ENCODE data around the gene KATNB1.
"Not testable (repeated sequence)": the region's sequence is repeated elsewhere in the genome, so short reads cannot be mapped to it uniquely, and the experiment has no call there.

KATNB1 gene

DNA sequence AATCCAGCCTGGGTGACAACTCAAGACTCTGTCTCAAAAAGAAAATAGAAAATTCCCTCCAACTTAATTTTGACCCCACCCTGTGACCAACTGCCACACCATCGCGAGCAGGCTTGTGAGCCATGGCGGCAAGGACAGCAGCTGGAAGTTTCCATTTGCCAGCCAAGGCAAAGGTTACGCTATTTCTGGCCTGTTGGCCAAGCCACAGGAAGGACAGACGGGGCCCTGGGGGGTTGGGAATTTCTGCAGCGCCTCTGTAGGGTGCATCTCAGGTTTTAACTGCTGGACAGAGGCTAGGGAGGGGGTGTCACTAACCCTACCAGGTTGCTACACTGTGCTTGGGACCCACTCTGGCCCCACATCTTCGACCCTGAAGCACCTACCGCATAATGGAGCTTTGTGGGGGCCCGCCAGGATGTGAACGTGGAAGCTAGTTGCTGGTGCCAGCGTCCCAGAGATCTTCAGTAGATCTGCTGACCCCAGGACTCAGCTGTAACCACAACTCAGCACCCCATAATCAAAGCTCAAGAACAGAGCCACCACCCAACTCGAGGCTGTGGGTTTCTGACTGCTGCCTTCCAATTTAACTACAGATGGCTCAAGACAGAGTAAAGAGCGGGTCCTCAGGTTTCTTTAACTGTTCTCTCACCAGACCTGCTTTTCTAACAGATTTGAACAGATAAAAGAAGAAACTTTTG lies 55.8 kb downstream of the KATNB1 start:
- DNase-seq (ENCODE audit: low read depth, low spot score) = no peak

GRCh38 chr16:57791893-57792461 lies 56.4 kb downstream of the KATNB1 start:
- DNase-seq (ENCODE audit: low read depth, low spot score) = no peak

GRCh38 chr16:57794849-57795430 lies 59.4 kb downstream of the KATNB1 start:
- DNase-seq (ENCODE audit: low read depth, low spot score) = no peak

GRCh38 chr16:57795431-57795878 lies 59.9 kb downstream of the KATNB1 start:
- DNase-seq (ENCODE audit: low read depth, low spot score) = no peak

GRCh38 chr16:57796014-57796413 lies 60.4 kb downstream of the KATNB1 start:
- DNase-seq (ENCODE audit: low read depth, low spot score) = not testable (repeated sequence)

DNA sequence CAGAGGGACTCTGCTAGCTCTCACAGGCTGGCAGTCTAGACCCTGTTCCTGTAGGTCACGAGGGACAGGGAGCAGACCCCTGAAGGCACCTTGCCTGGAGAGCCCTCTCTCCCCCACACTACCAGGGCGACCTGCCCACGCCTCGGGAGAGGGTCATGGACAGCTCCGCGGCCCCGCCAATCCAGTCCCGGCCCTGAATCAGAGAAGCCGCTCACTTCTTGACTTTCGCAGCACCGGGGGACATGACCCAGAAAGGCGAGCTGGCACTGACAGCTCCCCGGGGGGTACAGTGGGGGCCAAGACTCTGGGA lies 61.6 kb downstream of the KATNB1 start:
- DNase-seq (ENCODE audit: low read depth, low spot score) = no peak

GRCh38 chr16:57797526-57798266 lies 62.1 kb downstream of the KATNB1 start:
- DNase-seq (ENCODE audit: low read depth, low spot score) = no peak

- no peak for DNase-seq (ENCODE audit: low read depth, low spot score)
Observed at GRCh38 chr16:57798267-57798810, 62.8 kb downstream of the KATNB1 start.

- DNase-seq (ENCODE audit: low read depth, low spot score) = no peak
Observed at GRCh38 chr16:57798953-57799599, 63.5 kb downstream of the KATNB1 start.

GRCh38 chr16:57799600-57800199 lies 64.1 kb downstream of the KATNB1 start:
- no peak for DNase-seq (ENCODE audit: low read depth, low spot score)

GRCh38 chr16:57800200-57801097 lies 64.9 kb downstream of the KATNB1 start:
- no peak for DNase-seq (ENCODE audit: low read depth, low spot score)

- no peak for DNase-seq (ENCODE audit: low read depth, low spot score)
Observed at GRCh38 chr16:57801098-57801808, 65.7 kb downstream of the KATNB1 start.

GRCh38 chr16:57801809-57802340 lies 66.3 kb downstream of the KATNB1 start:
- no peak for DNase-seq (ENCODE audit: low read depth, low spot score)

DNA sequence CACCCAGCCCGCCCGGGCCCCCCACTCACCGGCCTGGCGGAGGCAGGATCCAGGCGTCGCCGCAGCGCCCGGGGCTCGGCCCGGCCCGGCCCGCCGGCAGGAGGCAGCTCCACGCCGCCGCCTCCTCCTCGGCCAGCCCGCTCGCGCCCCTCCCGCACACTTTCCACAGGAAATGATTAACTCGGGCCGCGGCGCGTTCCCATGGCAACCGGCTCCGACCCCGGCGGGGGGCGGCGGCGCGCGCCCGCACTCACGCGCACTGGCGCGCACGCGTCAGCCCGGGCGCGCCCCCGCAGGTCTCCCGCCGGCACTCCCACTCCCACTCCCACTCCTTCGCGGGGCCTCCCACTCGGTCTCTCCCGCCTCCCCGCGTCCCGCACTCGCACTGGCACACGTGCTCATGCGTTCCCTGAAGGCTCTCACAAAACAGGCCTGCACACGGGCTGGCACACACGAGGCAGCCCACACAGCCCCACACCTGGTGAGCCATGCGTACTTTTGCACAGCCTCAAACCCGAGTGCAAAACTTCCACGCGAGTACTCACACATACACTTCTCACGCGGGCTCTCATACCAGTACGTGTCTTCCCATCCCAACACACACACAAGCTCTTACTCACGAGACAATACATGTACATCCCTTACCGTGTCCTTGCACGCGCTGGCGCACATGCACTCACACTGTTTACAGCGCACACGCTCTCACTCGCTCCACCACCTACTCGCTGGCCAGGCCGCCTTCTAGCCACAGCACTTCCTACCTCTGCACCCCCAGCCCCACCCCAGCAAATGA lies 67.0 kb downstream of the KATNB1 start, which contains the start of gene KIFC3:
Gene KIFC3 (minus strand): TSS at position 151 of the 793 bp plus-strand sequence. CDS start 4,248 bp downstream, outside the sequence.
- no peak for DNase-seq (ENCODE audit: low read depth, low spot score)

DNA sequence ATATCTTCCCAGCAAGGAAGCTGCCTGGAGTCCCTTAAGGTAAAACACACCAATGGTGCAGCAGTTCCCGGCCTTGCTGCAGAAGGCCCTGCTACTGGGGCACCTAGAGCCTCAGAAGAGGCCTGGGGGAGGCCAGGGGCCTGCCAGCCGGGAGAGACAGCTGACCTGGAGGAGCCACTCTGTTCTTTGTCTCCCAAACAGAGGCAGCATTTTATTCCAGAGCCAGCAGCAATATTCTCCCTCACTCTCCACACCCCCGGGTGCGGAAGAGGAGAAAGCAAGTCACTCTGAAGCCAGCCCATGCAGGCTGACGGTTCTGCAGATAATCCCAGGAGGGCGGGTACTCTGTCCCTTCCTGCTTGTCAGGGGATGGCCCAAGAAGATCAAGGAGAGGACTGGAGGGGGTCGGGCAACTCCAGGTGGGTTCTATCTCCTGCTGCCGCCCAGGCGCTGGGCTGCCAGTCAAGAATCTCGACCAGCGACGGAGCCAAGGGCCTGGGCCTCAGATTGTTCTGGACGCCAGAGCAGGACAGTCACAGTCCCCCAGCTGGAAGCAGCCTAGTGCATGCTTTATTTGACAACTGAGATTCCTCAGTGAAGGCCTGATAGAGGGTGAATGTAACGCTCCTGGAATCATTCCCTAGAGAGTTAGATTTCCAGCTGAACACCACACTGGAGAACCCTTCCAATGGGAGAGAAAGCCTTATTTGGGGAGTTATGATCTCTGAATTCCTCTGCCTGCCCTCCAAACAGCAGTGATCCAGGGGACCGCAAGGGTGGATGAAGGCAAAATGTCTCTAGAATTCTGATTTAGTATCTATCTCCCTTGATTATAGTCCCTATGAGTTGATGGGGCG lies 67.8 kb downstream of the KATNB1 start:
- DNase-seq (ENCODE audit: low read depth, low spot score) = no peak

DNA sequence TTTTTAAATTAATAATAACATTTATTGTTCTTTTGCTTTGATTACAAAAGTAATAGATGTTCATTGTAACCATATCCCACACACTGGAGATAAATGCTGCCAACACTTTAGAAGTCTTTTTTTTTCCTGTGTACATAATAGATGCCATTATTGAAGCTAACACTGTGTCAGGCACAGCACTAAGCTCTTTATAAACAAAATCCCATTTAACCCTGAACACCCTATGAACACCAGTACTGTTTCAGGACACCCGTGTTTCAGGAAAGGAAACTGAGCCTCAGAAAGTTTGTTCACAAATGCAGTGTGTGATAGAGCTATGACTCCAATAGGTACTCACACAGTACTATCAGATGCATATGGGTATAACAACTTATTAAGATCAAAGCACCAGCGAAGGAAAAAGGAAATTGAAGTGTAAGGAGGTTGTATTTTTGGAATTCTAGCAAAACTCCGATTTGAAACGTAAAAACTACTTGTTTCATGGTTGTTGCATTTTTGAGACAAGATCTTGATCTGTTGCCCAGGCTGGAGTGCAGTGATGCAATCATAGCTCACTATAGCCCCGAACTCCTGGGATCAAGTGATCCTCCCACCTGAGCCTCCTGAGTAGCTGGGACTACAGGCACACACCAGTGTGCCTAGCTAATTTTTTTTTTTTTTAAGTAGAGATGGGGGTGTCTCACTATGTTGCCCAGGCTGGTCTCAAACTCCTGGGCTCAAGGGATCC lies 68.7 kb downstream of the KATNB1 start:
- no peak for DNase-seq (ENCODE audit: low read depth, low spot score)

- no peak for DNase-seq (ENCODE audit: low read depth, low spot score)
Observed at GRCh38 chr16:57805176-57805575, 69.6 kb downstream of the KATNB1 start.

All from iPS DF 19.7 (cell line).